Measurements from ENCODE around the gene BORCS8. TPM values are rescaled to one million over a fixed set of nuclear protein-coding genes. Genes with fewer than 3 reads are reported as not detected.

Gene BORCS8
- polyA plus RNA-seq, 2 of the 4 experiments (the other 2 are of a cell fraction) = 9.1 to 10.6 TPM

DNA sequence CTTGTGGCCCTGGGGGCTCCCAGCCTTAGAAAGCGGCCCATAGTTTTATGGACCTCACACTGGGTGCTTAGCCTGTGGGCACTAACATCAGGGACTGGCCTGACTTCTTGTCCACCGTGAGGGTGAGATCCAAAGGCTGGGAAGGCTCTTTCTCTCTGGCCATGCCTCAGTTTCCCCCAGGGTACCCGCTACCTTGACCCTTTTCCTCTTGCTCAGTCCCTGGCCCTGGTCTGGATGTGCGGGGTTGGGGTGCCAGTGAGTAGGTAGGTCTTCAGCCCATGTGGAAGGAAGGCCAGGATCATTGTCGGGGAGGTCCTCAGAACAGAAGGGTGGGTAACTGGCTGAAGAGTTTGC lies 52.1 kb downstream of the BORCS8 start:
- H3K27ac ChIP-seq = no peak overlapping the region
- FAIRE-seq (no peak), ATAC-seq (no peak), DNase-seq (ENCODE audit: low read depth in 1 of 2, low spot score in 1 of 2) (no peak)
- H3K4me2 ChIP-seq = no peak overlapping the region
- ChIA-PET CTCF (interaction anchor here (0.6 to 3.6 kb wide), 6 partner anchors 35 to 85 kb away, joined by 3 to 9 read pairs (median 3); no protein-coding TSS in a partner anchor), POLR2A (no interaction called here)
- no peak overlapping the region for H3K4me3 ChIP-seq
- H3K9me3 ChIP-seq = no peaks in the 10 kb centered on the region
- H3K4me1 ChIP-seq = 0 out of 3 replicates have a peak, but pooled peaks cover 7% of the 10 kb centered on the region
- TF ChIP-seq RAD21 (conservative IDR thresholded peaks at IDR 0.05 in 1 of 2, IDR thresholded peaks at IDR 0.05 in 1 of 2) = 0 out of 5 replicates have a peak, but pooled peaks of 1 of the 2 experiments have one; percentile 8
- TF ChIP-seq CBX8 (IDR thresholded peaks at IDR 0.05) = no peak
- no peak for TF ChIP-seq RNF2 (IDR thresholded peaks at IDR 0.05; ENCODE audit: borderline replicate concordance, low read depth)
- TF ChIP-seq KDM5A (IDR thresholded peaks at IDR 0.05) = no peak
- no peak for TF ChIP-seq MAZ (IDR thresholded peaks at IDR 0.05; ENCODE audit: borderline replicate concordance, low read depth, low read length)
- WGBS (ENCODE audit: missing lambda C conversion rate) = 8% methylated on average over 2 of the region's 5 CpGs

- peak; percentile 99 to 100 for ATAC-seq
- Histone ChIP-seq H3K4me3 (peak within 1 kb of the TSS; percentile 67), H3K4me1 (0 out of 3 replicates have a peak, but pooled peaks cover 7% of the 10 kb centered on the region), H3K4me2 (peak within 1 kb of the TSS; percentile 93), H3K9me3 (no peaks in the 10 kb centered on the region), H3K27ac (peak within 1 kb of the TSS; percentile 87 to 96)
- DNase-seq (ENCODE audit: low read depth in 1 of 2, low spot score in 1 of 2) = peak; percentile 97 to 98
- ChIA-PET CTCF (interaction anchor here (0.7 to 1.4 kb wide), 6 partner anchors 10 to 1627 kb away, joined by 3 to 4 read pairs (median 3); partner anchors contain the start of gene PGLS), POLR2A (no interaction called here)
- FAIRE-seq = no peak
- WGBS (ENCODE audit: missing lambda C conversion rate) = 6% methylated on average over 15 of the region's 42 CpGs
- TF ChIP-seq KDM1A (IDR thresholded peaks at IDR 0.05; ENCODE audit: low read depth) (peak; percentile 74; the same call in 1 of the 2 replicates), PHF8 (IDR thresholded peaks at IDR 0.05; ENCODE audit: borderline replicate concordance, low read depth) (peak; percentile 75; the same call in 1 of the 2 replicates), MAX (IDR thresholded peaks at IDR 0.05) (peak; percentile 90), NPAS2 (CRISPR knock-in tag; IDR thresholded peaks at IDR 0.05; ENCODE audit: borderline replicate concordance) (no peak), HOXB5 (CRISPR knock-in tag; IDR thresholded peaks at IDR 0.05) (no peak), RARB (CRISPR knock-in tag; IDR thresholded peaks at IDR 0.05) (no peak), RCOR1 (IDR thresholded peaks at IDR 0.05; ENCODE audit: low read depth, low read length) (no peak), JUN (IDR thresholded peaks at IDR 0.05) (peak in 1 of 2 experiments; percentile 32; a peak in 1 of 5 replicates), POLR2A (IDR thresholded peaks at IDR 0.05; ENCODE audit: low read length) (peak; percentile 82), ZFP36 (IDR thresholded peaks at IDR 0.05; ENCODE audit: borderline replicate concordance, partially characterized antibody) (peak; percentile 52)
- TF ChIP-seq, protein P1, sequence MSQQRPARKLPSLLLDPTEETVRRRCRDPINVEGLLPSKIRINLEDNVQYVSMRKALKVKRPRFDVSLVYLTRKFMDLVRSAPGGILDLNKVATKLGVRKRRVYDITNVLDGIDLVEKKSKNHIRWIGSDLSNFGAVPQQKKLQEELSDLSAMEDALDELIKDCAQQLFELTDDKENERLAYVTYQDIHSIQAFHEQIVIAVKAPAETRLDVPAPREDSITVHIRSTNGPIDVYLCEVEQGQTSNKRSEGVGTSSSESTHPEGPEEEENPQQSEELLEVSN (IDR thresholded peaks at IDR 0.05; ENCODE audit: borderline replicate concordance, low read depth) = peak; percentile 94
- TF ChIP-seq, protein P2, sequence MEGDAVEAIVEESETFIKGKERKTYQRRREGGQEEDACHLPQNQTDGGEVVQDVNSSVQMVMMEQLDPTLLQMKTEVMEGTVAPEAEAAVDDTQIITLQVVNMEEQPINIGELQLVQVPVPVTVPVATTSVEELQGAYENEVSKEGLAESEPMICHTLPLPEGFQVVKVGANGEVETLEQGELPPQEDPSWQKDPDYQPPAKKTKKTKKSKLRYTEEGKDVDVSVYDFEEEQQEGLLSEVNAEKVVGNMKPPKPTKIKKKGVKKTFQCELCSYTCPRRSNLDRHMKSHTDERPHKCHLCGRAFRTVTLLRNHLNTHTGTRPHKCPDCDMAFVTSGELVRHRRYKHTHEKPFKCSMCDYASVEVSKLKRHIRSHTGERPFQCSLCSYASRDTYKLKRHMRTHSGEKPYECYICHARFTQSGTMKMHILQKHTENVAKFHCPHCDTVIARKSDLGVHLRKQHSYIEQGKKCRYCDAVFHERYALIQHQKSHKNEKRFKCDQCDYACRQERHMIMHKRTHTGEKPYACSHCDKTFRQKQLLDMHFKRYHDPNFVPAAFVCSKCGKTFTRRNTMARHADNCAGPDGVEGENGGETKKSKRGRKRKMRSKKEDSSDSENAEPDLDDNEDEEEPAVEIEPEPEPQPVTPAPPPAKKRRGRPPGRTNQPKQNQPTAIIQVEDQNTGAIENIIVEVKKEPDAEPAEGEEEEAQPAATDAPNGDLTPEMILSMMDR (IDR thresholded peaks at IDR 0.05) = no peak
- TF ChIP-seq, protein P3, sequence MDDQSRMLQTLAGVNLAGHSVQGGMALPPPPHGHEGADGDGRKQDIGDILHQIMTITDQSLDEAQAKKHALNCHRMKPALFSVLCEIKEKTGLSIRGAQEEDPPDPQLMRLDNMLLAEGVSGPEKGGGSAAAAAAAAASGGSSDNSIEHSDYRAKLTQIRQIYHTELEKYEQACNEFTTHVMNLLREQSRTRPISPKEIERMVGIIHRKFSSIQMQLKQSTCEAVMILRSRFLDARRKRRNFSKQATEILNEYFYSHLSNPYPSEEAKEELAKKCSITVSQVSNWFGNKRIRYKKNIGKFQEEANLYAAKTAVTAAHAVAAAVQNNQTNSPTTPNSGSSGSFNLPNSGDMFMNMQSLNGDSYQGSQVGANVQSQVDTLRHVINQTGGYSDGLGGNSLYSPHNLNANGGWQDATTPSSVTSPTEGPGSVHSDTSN (IDR thresholded peaks at IDR 0.05) = peak; percentile 96
These were observed 53.6 kb downstream of the BORCS8 start, which contains the start of gene TMEM161A for GRCh38 chr19:19138109-19138981. TMEM161A (minus strand) TSS chr19:19138478; CDS start chr19:19138428, 50 bp downstream.

Measured in A549 (cell line).